Panc1 (cell line): Measurements from ENCODE around the gene RFX2. TPM values are rescaled to one million over a fixed set of nuclear protein-coding genes. Genes with fewer than 3 reads are reported as not detected.

Experiments
- ATAC-seq: fragments of 200-7000 bp; cut with Tn5 transposase; 2 replicates; pipeline ENCODE4 v1.9.1; 2020; ENCODE audit warnings: mild to moderate bottlenecking, moderate library complexity
- BruUV-seq: library from RNA; stranded (reverse); fragments of 400-500 nt; replicated peaks from 2 replicates; lab custom pipeline; 2021; lab: Mats Ljungman, UMichigan
- CTCF ChIA-PET: fragments of 300-600 bp; sonication (Branson Sonifier 250); formaldehyde crosslinking; loops from one replicate; lab custom pipeline; 2022; ENCODE audit warnings: antibody characterized with exemption; lab: Charles Lee
- POLR2A ChIA-PET: fragments of 300-600 bp; sonication (Branson Sonifier 250); formaldehyde crosslinking; loops from one replicate; lab custom pipeline; 2022; ENCODE audit warnings: antibody characterized with exemption; lab: Charles Lee
- DNase-seq: peaks from one replicate; pipeline ENCODE4 v3.0.0-alpha.2; 2010; ENCODE audit warnings: low read depth, low spot score
- H3K27ac ChIP-seq: 2 replicates; pipeline ENCODE4 v1.5.1; 2011; ENCODE audit warnings: mild to moderate bottlenecking, low read length, inconsistent platforms
- H3K27me3 ChIP-seq: fragments of 200-500 bp; sonication (Bioruptor generic); 2 replicates; pipeline ENCODE4 v1.6.0; 2014; ENCODE audit warnings: low read length, inconsistent platforms; ENCODE audit not compliant: control insufficient read depth, insufficient read depth
- H3K36me3 ChIP-seq: fragments of 200-500 bp; sonication (Bioruptor generic); 2 replicates; pipeline ENCODE4 v1.5.1; 2014; ENCODE audit warnings: inconsistent platforms, mild to moderate bottlenecking, low read length, moderate library complexity; ENCODE audit not compliant: control insufficient read depth, insufficient read depth
- H3K4me1 ChIP-seq: 2 replicates; pipeline ENCODE4 v1.5.1; 2011; ENCODE audit warnings: inconsistent platforms, mild to moderate bottlenecking, low read length, moderate library complexity; ENCODE audit not compliant: control insufficient read depth, insufficient read depth
- H3K4me3 ChIP-seq, 2 experiments: 2 replicates each; pipeline ENCODE4 v1.5.1; 2011 to 2012; ENCODE audit warnings: low read depth in 2 of 2, low read length in 2 of 2, mild to moderate bottlenecking in 2 of 2, inconsistent platforms in 1 of 2, moderate library complexity in 1 of 2
- H3K9me3 ChIP-seq: fragments of 200-500 bp; sonication (Bioruptor generic); 2 replicates; pipeline ENCODE4 v1.5.1; 2014; ENCODE audit warnings: low read depth, mild to moderate bottlenecking, inconsistent platforms, low read length, moderate library complexity; ENCODE audit not compliant: control insufficient read depth, insufficient read depth
- POLR2AphosphoS5 ChIP-seq: IDR thresholded peaks from 2 replicates; pipeline ENCODE4 v1.6.1; 2012; ENCODE audit warnings: mild to moderate bottlenecking, low read depth, low read length, moderate library complexity
- SIN3A ChIP-seq: IDR thresholded peaks from 2 replicates; pipeline ENCODE4 v1.6.1; 2012; ENCODE audit warnings: low read depth, mild to moderate bottlenecking, low read length, moderate library complexity, borderline replicate concordance; ENCODE audit not compliant: insufficient read depth
- TCF7L2 ChIP-seq: IDR thresholded peaks from 2 replicates; pipeline ENCODE4 v1.6.1; 2011; ENCODE audit warnings: mild to moderate bottlenecking, low read depth, low read length, inconsistent platforms
- in situ Hi-C: cut with HindIII; loops from 2 replicates; pipeline ENCODE4 v1.10.0; 2016; ENCODE audit warnings: low sequenced_read_pairs, low pct_unique_long_range_greater_than_20kb
- intact Hi-C: fragments of 100-400 bp; cut with micrococcal nuclease; formaldehyde crosslinking; loops from one replicate; pipeline ENCODE4 v1.10.0; 2022; ENCODE audit not compliant: unreplicated experiment
- total RNA-seq: library from RNA; stranded (reverse); gene quantifications from one replicate; pipeline ENCODE4 v1.2.1, GENCODE V29; 2021; ENCODE audit not compliant: unreplicated experiment
- TF ChIP-seq, protein P1 (sequence below): fragments of 450-650 bp; IDR thresholded peaks from 2 replicates; pipeline ENCODE4 v1.5.1; 2017; ENCODE audit warnings: mild to moderate bottlenecking
- TF ChIP-seq, protein P2 (sequence below), 2 experiments: IDR thresholded peaks; 2 replicates each; pipeline ENCODE4 v1.6.1; 2011 to 2012; ENCODE audit warnings: low read depth in 2 of 2, control low read depth in 1 of 2, low read length in 1 of 2, mild to moderate bottlenecking in 1 of 2, moderate library complexity in 1 of 2; ENCODE audit not compliant: insufficient read depth in 1 of 2

The RFX2 gene
- total RNA-seq, 1 experiment from 2014 or later: 8.0 TPM

DNA sequence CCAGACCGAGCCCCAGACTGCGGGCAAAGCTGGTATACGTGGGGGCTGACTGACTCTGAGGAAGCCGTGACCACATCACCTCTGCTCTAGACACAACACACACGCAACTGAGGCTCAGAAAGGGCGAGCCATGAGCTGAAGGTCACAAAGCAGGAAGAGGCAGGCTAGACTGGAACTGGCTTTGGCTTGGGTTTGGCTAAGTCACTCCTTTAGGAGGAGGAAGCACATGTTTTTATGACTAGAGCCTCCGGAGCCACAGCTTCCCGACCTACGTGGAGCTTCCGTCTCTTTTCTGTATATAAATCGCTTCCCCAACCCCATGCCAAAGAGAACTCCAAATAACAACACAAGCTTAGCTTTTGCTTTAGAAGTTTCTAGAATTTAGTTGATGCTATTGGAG lies 48.0 kb downstream of the RFX2 start:
- Histone ChIP-seq H3K27ac (no peak overlapping the region), H3K4me3 (no peak overlapping the region), H3K9me3 (no peaks in the 10 kb centered on the region), H3K36me3 (no peaks in the 10 kb centered on the region), H3K4me1 (peaks cover 7% of the 10 kb centered on the region), H3K27me3 (no peaks in the 10 kb centered on the region)
- no TSS peak for BruUV-seq
- TF ChIP-seq, protein P1, sequence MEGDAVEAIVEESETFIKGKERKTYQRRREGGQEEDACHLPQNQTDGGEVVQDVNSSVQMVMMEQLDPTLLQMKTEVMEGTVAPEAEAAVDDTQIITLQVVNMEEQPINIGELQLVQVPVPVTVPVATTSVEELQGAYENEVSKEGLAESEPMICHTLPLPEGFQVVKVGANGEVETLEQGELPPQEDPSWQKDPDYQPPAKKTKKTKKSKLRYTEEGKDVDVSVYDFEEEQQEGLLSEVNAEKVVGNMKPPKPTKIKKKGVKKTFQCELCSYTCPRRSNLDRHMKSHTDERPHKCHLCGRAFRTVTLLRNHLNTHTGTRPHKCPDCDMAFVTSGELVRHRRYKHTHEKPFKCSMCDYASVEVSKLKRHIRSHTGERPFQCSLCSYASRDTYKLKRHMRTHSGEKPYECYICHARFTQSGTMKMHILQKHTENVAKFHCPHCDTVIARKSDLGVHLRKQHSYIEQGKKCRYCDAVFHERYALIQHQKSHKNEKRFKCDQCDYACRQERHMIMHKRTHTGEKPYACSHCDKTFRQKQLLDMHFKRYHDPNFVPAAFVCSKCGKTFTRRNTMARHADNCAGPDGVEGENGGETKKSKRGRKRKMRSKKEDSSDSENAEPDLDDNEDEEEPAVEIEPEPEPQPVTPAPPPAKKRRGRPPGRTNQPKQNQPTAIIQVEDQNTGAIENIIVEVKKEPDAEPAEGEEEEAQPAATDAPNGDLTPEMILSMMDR: no peak
- TF ChIP-seq TCF7L2: no peak
- TF ChIP-seq SIN3A: no peak
- no peak for TF ChIP-seq POLR2AphosphoS5
- TF ChIP-seq, protein P2, sequence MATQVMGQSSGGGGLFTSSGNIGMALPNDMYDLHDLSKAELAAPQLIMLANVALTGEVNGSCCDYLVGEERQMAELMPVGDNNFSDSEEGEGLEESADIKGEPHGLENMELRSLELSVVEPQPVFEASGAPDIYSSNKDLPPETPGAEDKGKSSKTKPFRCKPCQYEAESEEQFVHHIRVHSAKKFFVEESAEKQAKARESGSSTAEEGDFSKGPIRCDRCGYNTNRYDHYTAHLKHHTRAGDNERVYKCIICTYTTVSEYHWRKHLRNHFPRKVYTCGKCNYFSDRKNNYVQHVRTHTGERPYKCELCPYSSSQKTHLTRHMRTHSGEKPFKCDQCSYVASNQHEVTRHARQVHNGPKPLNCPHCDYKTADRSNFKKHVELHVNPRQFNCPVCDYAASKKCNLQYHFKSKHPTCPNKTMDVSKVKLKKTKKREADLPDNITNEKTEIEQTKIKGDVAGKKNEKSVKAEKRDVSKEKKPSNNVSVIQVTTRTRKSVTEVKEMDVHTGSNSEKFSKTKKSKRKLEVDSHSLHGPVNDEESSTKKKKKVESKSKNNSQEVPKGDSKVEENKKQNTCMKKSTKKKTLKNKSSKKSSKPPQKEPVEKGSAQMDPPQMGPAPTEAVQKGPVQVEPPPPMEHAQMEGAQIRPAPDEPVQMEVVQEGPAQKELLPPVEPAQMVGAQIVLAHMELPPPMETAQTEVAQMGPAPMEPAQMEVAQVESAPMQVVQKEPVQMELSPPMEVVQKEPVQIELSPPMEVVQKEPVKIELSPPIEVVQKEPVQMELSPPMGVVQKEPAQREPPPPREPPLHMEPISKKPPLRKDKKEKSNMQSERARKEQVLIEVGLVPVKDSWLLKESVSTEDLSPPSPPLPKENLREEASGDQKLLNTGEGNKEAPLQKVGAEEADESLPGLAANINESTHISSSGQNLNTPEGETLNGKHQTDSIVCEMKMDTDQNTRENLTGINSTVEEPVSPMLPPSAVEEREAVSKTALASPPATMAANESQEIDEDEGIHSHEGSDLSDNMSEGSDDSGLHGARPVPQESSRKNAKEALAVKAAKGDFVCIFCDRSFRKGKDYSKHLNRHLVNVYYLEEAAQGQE (IDR thresholded peaks at IDR 0.05; ENCODE audit: insufficient read depth in 1 of 2, low read depth in 2 of 2, low read length in 1 of 2): no peak
- in situ Hi-C loops: no loop called here
- ATAC-seq: no peak
- intact Hi-C loops: no loop called here
- CTCF ChIA-PET: no interaction called here
- DNase-seq: no peak
- POLR2A ChIA-PET: no interaction called here

DNA sequence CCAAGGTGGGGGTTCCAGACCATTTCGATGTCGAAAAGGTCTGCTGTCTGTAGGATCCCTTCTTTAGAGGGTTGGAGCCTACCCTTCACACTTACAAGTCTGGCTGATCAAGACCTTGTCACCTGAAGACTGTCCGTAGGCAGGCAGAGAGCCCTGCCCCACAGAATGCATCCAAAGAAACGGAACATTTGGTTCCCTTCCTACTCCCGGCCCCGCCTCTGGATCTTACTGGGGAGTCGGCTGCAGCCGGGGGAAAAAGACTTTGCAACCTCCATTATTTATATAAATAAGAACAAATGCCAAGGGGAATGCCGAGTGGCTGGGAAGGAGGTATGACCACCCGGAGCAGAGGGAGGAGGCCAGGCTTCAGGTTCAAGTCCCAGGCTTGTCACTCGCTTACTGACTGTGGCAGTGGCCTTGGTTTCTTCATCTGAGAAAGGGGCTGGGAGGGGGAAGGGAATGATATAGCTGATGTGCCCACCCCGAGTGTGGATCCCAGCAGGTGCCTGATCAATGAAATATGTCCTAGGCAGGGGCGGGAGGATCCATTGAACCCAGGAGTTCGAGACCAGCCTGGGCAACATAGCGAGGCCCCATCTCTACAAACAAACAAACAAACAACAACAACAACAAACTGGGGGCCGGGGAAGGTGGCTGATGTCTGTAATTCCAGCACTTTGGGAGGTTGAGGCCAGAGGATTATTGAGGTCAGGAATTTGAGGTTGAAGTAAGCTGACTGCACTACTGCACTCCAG lies 48.7 kb downstream of the RFX2 start:
- DNase-seq: no peak
- Histone ChIP-seq H3K9me3 (no peaks in the 10 kb centered on the region), H3K36me3 (no peaks in the 10 kb centered on the region), H3K4me1 (peaks cover 11% of the 10 kb centered on the region), H3K27ac (no peak overlapping the region), H3K4me3 (no peak overlapping the region), H3K27me3 (no peaks in the 10 kb centered on the region)
- ChIA-PET CTCF (no interaction called here), POLR2A (no interaction called here)
- intact Hi-C loops (no loop called here), in situ Hi-C loops (no loop called here)
- no peak for TF ChIP-seq TCF7L2
- no peak for TF ChIP-seq POLR2AphosphoS5
- no peak for ATAC-seq
- no TSS peak for BruUV-seq
